ENCODE data around the gene ADAT3. TPM values are rescaled to one million over a fixed set of nuclear protein-coding genes. Genes with fewer than 3 reads are reported as not detected.
A peak's percentile ranks its signal among the peaks of the same experiment; 100 is the strongest.

The ADAT3 gene
- total RNA-seq, 1 donor from 2014 or later, result 6.8 TPM

- Mint-ChIP-seq H3K27ac (ENCODE audit: unreplicated experiment) (no peak overlapping the region), H3K9me3 (ENCODE audit: unreplicated experiment) (peaks cover 4% of the 10 kb centered on the region), H3K4me1 (ENCODE audit: unreplicated experiment) (peaks cover 10% of the 10 kb centered on the region), H3K36me3 (ENCODE audit: unreplicated experiment) (no peaks in the 10 kb centered on the region), H3K4me3 (ENCODE audit: unreplicated experiment) (no peak overlapping the region), H3K27me3 (ENCODE audit: unreplicated experiment) (no peaks in the 10 kb centered on the region)
- TF ChIP-seq CTCF (IDR thresholded peaks at IDR 0.05), result no peak
- DNase-seq (ENCODE audit: extremely low spot score, unreplicated experiment), result no peak
Measured at GRCh38 chr19:1938071-1938470, 32.9 kb downstream of the ADAT3 start.

- peak within 1 kb of the TSS; percentile 84 for H3K4me3 Mint-ChIP-seq (ENCODE audit: unreplicated experiment)
- TF ChIP-seq CTCF (IDR thresholded peaks at IDR 0.05), result no peak
- peaks cover 21% of the 10 kb centered on the region for H3K4me1 Mint-ChIP-seq (ENCODE audit: unreplicated experiment)
- H3K9me3 Mint-ChIP-seq (ENCODE audit: unreplicated experiment), result no peaks in the 10 kb centered on the region
- H3K27ac Mint-ChIP-seq (ENCODE audit: unreplicated experiment), result peak within 1 kb of the TSS; percentile 96
- no peak for DNase-seq (ENCODE audit: extremely low spot score, unreplicated experiment)
- no peaks in the 10 kb centered on the region for H3K36me3 Mint-ChIP-seq (ENCODE audit: unreplicated experiment)
- no peaks in the 10 kb centered on the region for H3K27me3 Mint-ChIP-seq (ENCODE audit: unreplicated experiment)
Measured at GRCh38 chr19:1941146-1942077, 36.2 kb downstream of the ADAT3 start, which contains the start of gene CSNK1G2. Gene CSNK1G2 (plus strand): TSS chr19:1941172. CDS start chr19:1969773, 28,601 bp downstream.

- Mint-ChIP-seq H3K4me3 (ENCODE audit: unreplicated experiment) (peak overlapping the region; percentile 84), H3K36me3 (ENCODE audit: unreplicated experiment) (no peaks in the 10 kb centered on the region), H3K27me3 (ENCODE audit: unreplicated experiment) (no peaks in the 10 kb centered on the region), H3K27ac (ENCODE audit: unreplicated experiment) (peak overlapping the region; percentile 87), H3K4me1 (ENCODE audit: unreplicated experiment) (peaks cover 21% of the 10 kb centered on the region), H3K9me3 (ENCODE audit: unreplicated experiment) (no peaks in the 10 kb centered on the region)
- no peak for TF ChIP-seq CTCF (IDR thresholded peaks at IDR 0.05)
- no peak for DNase-seq (ENCODE audit: extremely low spot score, unreplicated experiment)
Measured at GRCh38 chr19:1942078-1942933, 37.1 kb downstream of the ADAT3 start.

GRCh38 chr19:1942934-1943555 lies 37.8 kb downstream of the ADAT3 start:
- no peaks in the 10 kb centered on the region for H3K9me3 Mint-ChIP-seq (ENCODE audit: unreplicated experiment)
- H3K27ac Mint-ChIP-seq (ENCODE audit: unreplicated experiment), result peak overlapping the region; percentile 73
- no peaks in the 10 kb centered on the region for H3K36me3 Mint-ChIP-seq (ENCODE audit: unreplicated experiment)
- no peaks in the 10 kb centered on the region for H3K27me3 Mint-ChIP-seq (ENCODE audit: unreplicated experiment)
- TF ChIP-seq CTCF (IDR thresholded peaks at IDR 0.05), result no peak
- no peak for DNase-seq (ENCODE audit: extremely low spot score, unreplicated experiment)
- peaks cover 21% of the 10 kb centered on the region for H3K4me1 Mint-ChIP-seq (ENCODE audit: unreplicated experiment)
- H3K4me3 Mint-ChIP-seq (ENCODE audit: unreplicated experiment), result peak overlapping the region; percentile 84
